Neural cell (in vitro differentiated cells): ENCODE data around the gene ZDHHC7. TPM values are rescaled to one million over a fixed set of nuclear protein-coding genes. Genes with fewer than 3 reads are reported as not detected.

ENCODE experiments used
- H2AFZ ChIP-seq: fragments of 200-600, 300-800 bp; sonication (generic), shearing (Covaris generic); 2 replicates; pipeline ENCODE4 v1.6.0; 2014; ENCODE audit warnings: low read depth, mild to moderate bottlenecking, antibody characterized with exemption, low read length, moderate library complexity
- H3F3A ChIP-seq: fragments of 200-600 bp; shearing (Covaris generic); 2 replicates; pipeline ENCODE4 v1.6.1; 2016; ENCODE audit warnings: mild to moderate bottlenecking, moderate library complexity, mixed read lengths, antibody characterized with exemption, low read length; ENCODE audit not compliant: insufficient read depth, poor library complexity, severe bottlenecking
- H3K27ac ChIP-seq: fragments of 200-600, 300-800 bp; sonication (generic), shearing (Covaris generic); 2 replicates; pipeline ENCODE4 v1.5.1; 2014; ENCODE audit warnings: mild to moderate bottlenecking, low read length, moderate library complexity
- H3K27me3 ChIP-seq: fragments of 300-800, 200-600 bp; sonication (generic), shearing (Covaris generic); 2 replicates; pipeline ENCODE4 v1.6.0; 2014; ENCODE audit warnings: mild to moderate bottlenecking, low read depth, low read length, moderate library complexity; ENCODE audit not compliant: insufficient read depth
- H3K36me3 ChIP-seq: fragments of 300-800, 200-600 bp; sonication (generic), shearing (Covaris generic); 2 replicates; pipeline ENCODE4 v1.5.1; 2014; ENCODE audit warnings: mild to moderate bottlenecking, antibody characterized with exemption, low read length, moderate library complexity; ENCODE audit not compliant: insufficient read depth
- H3K4me2 ChIP-seq: fragments of 300-800, 200-600 bp; sonication (generic), shearing (Covaris generic); 2 replicates; pipeline ENCODE4 v1.6.0; 2014; ENCODE audit warnings: mild to moderate bottlenecking, low read length
- H3K4me3 ChIP-seq: fragments of 300-800, 200-600 bp; sonication (generic), shearing (Covaris generic); 2 replicates; pipeline ENCODE4 v1.5.1; 2014; ENCODE audit warnings: mild to moderate bottlenecking, low read length, moderate library complexity
- H3K79me2 ChIP-seq: fragments of 200-600 bp; shearing (Covaris generic); replicated peaks from 2 replicates; pipeline ENCODE4 v1.6.0; 2014; ENCODE audit warnings: mild to moderate bottlenecking, low read length, moderate library complexity; ENCODE audit not compliant: insufficient read depth
- H3K9ac ChIP-seq: fragments of 300-800, 200-600 bp; sonication (generic), shearing (Covaris generic); 2 replicates; pipeline ENCODE4 v1.6.1; 2016; ENCODE audit warnings: mild to moderate bottlenecking, low read length, mixed read lengths
- H3K9me2 ChIP-seq: fragments of 200-600 bp; shearing (Covaris generic); 2 replicates; pipeline ENCODE4 v1.6.1; 2016; ENCODE audit warnings: mild to moderate bottlenecking, low read length, mixed read lengths; ENCODE audit not compliant: insufficient read depth
- H3K9me3 ChIP-seq: fragments of 200-600, 300-800 bp; sonication (generic), shearing (Covaris generic); 2 replicates; pipeline ENCODE4 v1.6.1; 2016; ENCODE audit warnings: mild to moderate bottlenecking, mixed run types, low read length, moderate library complexity, mixed read lengths
- H4K20me1 ChIP-seq: fragments of 200-600 bp; shearing (Covaris generic); 2 replicates; pipeline ENCODE4 v1.6.1; 2016; ENCODE audit warnings: mild to moderate bottlenecking, mixed run types; ENCODE audit not compliant: insufficient read depth
- CTCF ChIP-seq: fragments of 450-650 bp; IDR thresholded peaks from 2 replicates; pipeline ENCODE4 v1.5.1; 2014; ENCODE audit warnings: antibody characterized with exemption, mild to moderate bottlenecking, moderate library complexity; ENCODE audit not compliant: poor library complexity, severe bottlenecking
- EP300 ChIP-seq: fragments of 450-650 bp; conservative IDR thresholded peaks from 2 replicates; pipeline ENCODE4 v1.6.1; 2014; ENCODE audit warnings: antibody characterized with exemption, mild to moderate bottlenecking, moderate library complexity; ENCODE audit not compliant: poor library complexity, severe bottlenecking
- EZH2 ChIP-seq: fragments of 200-600, 300-800 bp; shearing (Covaris generic), sonication (generic); IDR thresholded peaks from 2 replicates; pipeline ENCODE4 v1.6.1; 2014; ENCODE audit warnings: antibody characterized with exemption, low read length, borderline replicate concordance, mild to moderate bottlenecking; ENCODE audit not compliant: insufficient read depth, poor library complexity, severe bottlenecking
- MXI1 ChIP-seq: fragments of 450-650 bp; conservative IDR thresholded peaks from 2 replicates; pipeline ENCODE4 v1.6.1; 2014; ENCODE audit warnings: antibody characterized with exemption, mild to moderate bottlenecking; ENCODE audit not compliant: poor library complexity, severe bottlenecking
- POLR2AphosphoS5 ChIP-seq: IDR thresholded peaks from 2 replicates; pipeline ENCODE4 v1.6.1; 2012
- RAD21 ChIP-seq: fragments of 450-650 bp; conservative IDR thresholded peaks from 2 replicates; pipeline ENCODE4 v1.6.1; 2014; ENCODE audit warnings: antibody characterized with exemption, mild to moderate bottlenecking, moderate library complexity
- REST ChIP-seq: IDR thresholded peaks from 2 replicates; pipeline ENCODE4 v1.6.1; 2012; ENCODE audit warnings: borderline replicate concordance
- SMC3 ChIP-seq: fragments of 450-650 bp; conservative IDR thresholded peaks from 2 replicates; pipeline ENCODE4 v1.6.1; 2014; ENCODE audit warnings: antibody characterized with exemption, mild to moderate bottlenecking, moderate library complexity; ENCODE audit not compliant: poor library complexity
- TAF1 ChIP-seq: IDR thresholded peaks from 2 replicates; pipeline ENCODE4 v1.6.1; 2012; ENCODE audit warnings: low read depth
- polyA plus RNA-seq: library from polyadenylated mRNA; depleted of rRNA; stranded (reverse); fragments of >200 nt; gene quantifications from 2 replicates; pipeline ENCODE4 v1.2.3, GENCODE V29; 2014

ZDHHC7 gene
- polyA plus RNA-seq, 1 donor from 2014 or later, result 33.8 TPM

- Histone ChIP-seq H3K4me3 (peak overlapping the region; percentile 94), H3K9ac (peak overlapping the region; percentile 97), H3K79me2 (peaks cover 32% of the 10 kb centered on the region), H4K20me1 (no peaks in the 10 kb centered on the region), H3F3A (no peaks in the 10 kb centered on the region), H3K9me3 (no peaks in the 10 kb centered on the region), H3K4me2 (peak overlapping the region; percentile 97), H2AFZ (peak overlapping the region; percentile 63), H3K27ac (peak overlapping the region; percentile 99), H3K27me3 (no peaks in the 10 kb centered on the region), H3K36me3 (no peaks in the 10 kb centered on the region), H3K9me2 (no peaks in the 10 kb centered on the region)
- TF ChIP-seq EP300, result no peak
- TF ChIP-seq POLR2AphosphoS5, result no peak
- TF ChIP-seq TAF1, result no peak
- TF ChIP-seq REST, result no peak
- TF ChIP-seq SMC3, result no peak
- TF ChIP-seq RAD21, result no peak
- TF ChIP-seq EZH2, result no peak
- TF ChIP-seq CTCF, result no peak
- no peak for TF ChIP-seq MXI1
Observed at GRCh38 chr16:85010446-85010930, 847 bp downstream of the ZDHHC7 start.

GRCh38 chr16:85008271-85008670, 3.1 kb downstream of the ZDHHC7 start:
- no peaks in the 10 kb centered on the region for H3K9me3 ChIP-seq
- H3K36me3 ChIP-seq, result no peaks in the 10 kb centered on the region
- TF ChIP-seq MXI1, result no peak
- no peak overlapping the region for H3K9ac ChIP-seq
- H3K4me3 ChIP-seq, result no peak overlapping the region
- no peak overlapping the region for H2AFZ ChIP-seq
- no peaks in the 10 kb centered on the region for H4K20me1 ChIP-seq
- H3K27me3 ChIP-seq, result no peaks in the 10 kb centered on the region
- no peaks in the 10 kb centered on the region for H3F3A ChIP-seq
- H3K4me2 ChIP-seq, result no peak overlapping the region
- H3K79me2 ChIP-seq, result peaks cover 42% of the 10 kb centered on the region
- H3K9me2 ChIP-seq, result no peaks in the 10 kb centered on the region
- H3K27ac ChIP-seq, result no peak overlapping the region
